B cell (primary cell): Measurements from ENCODE around the gene TENM3. TPM values are rescaled to one million over a fixed set of nuclear protein-coding genes. Genes with fewer than 3 reads are reported as not detected.

Experiments used
- ATAC-seq: fragments of 200-7000 bp; cut with Tn5 transposase; one replicate; pipeline ENCODE4 v1.10.0; 2021; ENCODE audit warnings: low read depth, mild to moderate bottlenecking, moderate number of reproducible peaks, moderate library complexity
- CTCF ChIA-PET: fragments of 350-600 bp; sonication (Branson Sonifier 250); formaldehyde crosslinking; loops from one replicate; lab custom pipeline; 2021; ENCODE audit warnings: antibody characterized with exemption, inconsistent platforms; lab: Charles Lee
- POLR2A ChIA-PET: fragments of 350-600 bp; sonication (Branson Sonifier 250); formaldehyde crosslinking; loops from one replicate; lab custom pipeline; 2021; ENCODE audit warnings: antibody characterized with exemption; lab: Charles Lee
- DNase-seq: peaks from one replicate; pipeline ENCODE4 v3.0.0; 2013
- H2AFZ ChIP-seq: 2 replicates; pipeline ENCODE4 v1.6.1; 2012; ENCODE audit warnings: mild to moderate bottlenecking, low read depth, low read length; ENCODE audit not compliant: insufficient read depth, poor library complexity, severe bottlenecking
- H3K27ac ChIP-seq, 2 donors: 1 replicate in 1 of 2; 2 replicates in 1 of 2; pipeline ENCODE4 v1.5.1; 2012 to 2013; ENCODE audit warnings: low read length in 2 of 2, mild to moderate bottlenecking in 2 of 2, moderate library complexity in 1 of 2
- H3K27me3 ChIP-seq, 4 experiments: fragments of 200-600 bp in 1 of 4; sonication (generic) in 1 of 4; replicated peaks in 1 of 4; 1 replicate in 2 of 4; 2 replicates in 2 of 4; pipeline versions ENCODE4 v1.6.1 to v1.7.0; 2013 to 2016; ENCODE audit warnings: low read length in 3 of 4, mild to moderate bottlenecking in 2 of 4, mixed read lengths in 1 of 4, moderate library complexity in 1 of 4; ENCODE audit not compliant: insufficient read depth in 4 of 4, control insufficient read depth in 3 of 4; ENCODE audit errors: control extremely low read depth in 1 of 4
- H3K36me3 ChIP-seq, 2 experiments: replicated peaks in 1 of 2; 1 replicate in 1 of 2; 2 replicates in 1 of 2; pipeline versions ENCODE4 v1.6.1 to v1.7.1; 2013; ENCODE audit warnings: low read length in 1 of 2; ENCODE audit not compliant: insufficient read depth in 2 of 2, control insufficient read depth in 1 of 2; ENCODE audit errors: control extremely low read depth in 1 of 2, extremely low read depth in 1 of 2
- H3K4me1 ChIP-seq, 2 donors: fragments of 200-600 bp in 1 of 2; sonication (generic) in 1 of 2; 1 replicate in 1 of 2; 2 replicates in 1 of 2; pipeline versions ENCODE4 v1.5.1 to v1.6.1; 2013 to 2017; ENCODE audit warnings: low read length in 2 of 2; ENCODE audit not compliant: control insufficient read depth in 2 of 2, insufficient read depth in 2 of 2
- H3K4me2 ChIP-seq: replicated peaks from 2 replicates; pipeline ENCODE3; 2012; ENCODE audit warnings: mild to moderate bottlenecking, low read depth, low read length; ENCODE audit not compliant: poor library complexity, severe bottlenecking
- H3K4me3 ChIP-seq, 5 experiments: fragments of 200-600 bp in 1 of 5; sonication (generic) in 1 of 5; 1 replicate in 3 of 5; 2 replicates in 2 of 5; pipeline versions ENCODE4 v1.5.1 to v1.7.0; 2011 to 2016; ENCODE audit warnings: low read length in 4 of 5, mild to moderate bottlenecking in 4 of 5, low read depth in 2 of 5, control low read depth in 1 of 5, moderate library complexity in 1 of 5; ENCODE audit not compliant: insufficient read depth in 1 of 5; ENCODE audit errors: control extremely low read depth in 1 of 5, extremely low read depth in 1 of 5
- H3K79me2 ChIP-seq: fragments of 200-600 bp; sonication (generic); one replicate; pipeline ENCODE4 v1.6.0; 2016; ENCODE audit warnings: low read length; ENCODE audit not compliant: control insufficient read depth, insufficient read depth
- H3K9ac ChIP-seq: fragments of 200-600 bp; sonication (generic); 2 replicates; pipeline ENCODE4 v1.6.1; 2017; ENCODE audit warnings: mild to moderate bottlenecking, low read length, moderate library complexity
- H3K9me3 ChIP-seq, 3 donors: one replicate each; pipeline versions ENCODE4 v1.6.1 to v1.7.1; 2013; ENCODE audit warnings: low read length in 2 of 3; ENCODE audit not compliant: control insufficient read depth in 2 of 3, insufficient read depth in 1 of 3; ENCODE audit errors: control extremely low read depth in 1 of 3
- H4K20me1 ChIP-seq: 2 replicates; pipeline ENCODE4 v1.6.0; 2012; ENCODE audit warnings: mild to moderate bottlenecking, low read length; ENCODE audit not compliant: insufficient read depth, control insufficient read depth, poor library complexity, severe bottlenecking
- H3K27ac Mint-ChIP-seq: one replicate; pipeline ENCODE4 v1.8.0; 2021; ENCODE audit warnings: mixed read lengths
- H3K27me3 Mint-ChIP-seq: one replicate; pipeline ENCODE4 v1.8.0; 2021; ENCODE audit warnings: mixed read lengths
- H3K4me1 Mint-ChIP-seq: one replicate; pipeline ENCODE4 v1.8.0; 2021; ENCODE audit warnings: mixed read lengths
- H3K4me3 Mint-ChIP-seq: one replicate; pipeline ENCODE4 v1.8.0; 2021; ENCODE audit warnings: mixed read lengths
- H3K9me3 Mint-ChIP-seq: one replicate; pipeline ENCODE4 v1.8.0; 2022; ENCODE audit warnings: mixed read lengths; ENCODE audit not compliant: insufficient read depth
- CTCF ChIP-seq: fragments of 200-600 bp; IDR thresholded peaks from one replicate; pipeline ENCODE4 v1.8.0; 2022; ENCODE audit warnings: antibody characterized with exemption, mild to moderate bottlenecking
- EZH2 ChIP-seq: IDR thresholded peaks from 2 replicates; pipeline ENCODE4 v1.6.1; 2012; ENCODE audit warnings: borderline replicate concordance, low read depth, mild to moderate bottlenecking, moderate library complexity, low read length; ENCODE audit not compliant: insufficient read depth, poor library complexity, severe bottlenecking
- WGBS: methylation state at CpG from one replicate; pipeline ENCODE4 v1.1.5; 2013; ENCODE audit warnings: missing lambda C conversion rate; ENCODE audit not compliant: insufficient coverage; 5-methylcytosine and 5-hydroxymethylcytosine counted together
- intact Hi-C: fragments of 100-400 bp; cut with micrococcal nuclease; formaldehyde crosslinking; loops from one replicate; pipeline ENCODE4 v1.10.0; 2022
- polyA plus RNA-seq: library from polyadenylated mRNA; depleted of rRNA; stranded (reverse); fragments of >200 nt; gene quantifications from 2 replicates; pipeline ENCODE4 v1.2.3, GENCODE V29; 2012
- total RNA-seq, 2 donors: library from RNA; stranded (reverse); fragments of 120-200 nt in 1 of 2; gene quantifications; 1 replicate in 1 of 2; 2 replicates in 1 of 2; pipeline versions ENCODE4 v1.2.3 to v1.2.4, GENCODE V29; 2013 to 2022

TENM3 gene
- total and polyA plus RNA-seq, 2 donors (not counting 1 experiment from before 2014, with no cell fraction given) = not detected

GRCh38 chr4:182846036-182846435 lies 602.8 kb downstream of the TENM3 start:
- H3K79me2 ChIP-seq = no peaks in the 10 kb centered on the region

More at GRCh38 chr4:182846036-182846435, 602.8 kb downstream of the TENM3 start:
- DNase-seq (no peak), ATAC-seq (no peak)
- CTCF ChIA-PET = no interaction called here
- Mint-ChIP-seq H3K27me3 (peaks cover 26% of the 10 kb centered on the region), H3K9me3 (no peaks in the 10 kb centered on the region), H3K27ac (no peak overlapping the region), H3K4me3 (no peak overlapping the region), H3K4me1 (no peaks in the 10 kb centered on the region)
- H4K20me1 ChIP-seq = no peaks in the 10 kb centered on the region
- H3K27me3 ChIP-seq = peaks cover 0 to 16% (median 3%) of the 10 kb centered on the region in 4 experiments
- H2AFZ ChIP-seq = no peak overlapping the region
- no peaks in the 10 kb centered on the region for H3K4me1 ChIP-seq
- TF ChIP-seq EZH2 (no peak), CTCF (no peak)
- POLR2A ChIA-PET = no interaction called here
- H3K27ac ChIP-seq = no peak overlapping the region
- H3K4me2 ChIP-seq = no peak overlapping the region
- no peak overlapping the region for H3K9ac ChIP-seq
- 96% methylated on average over 7 of the region's 8 CpGs for WGBS
- H3K4me3 ChIP-seq = no peak overlapping the region
- peaks cover 0 to 1% (median 0%) of the 10 kb centered on the region in 3 donors for H3K9me3 ChIP-seq
- intact Hi-C loops = no loop called here
- H3K36me3 ChIP-seq = no peaks in the 10 kb centered on the region
